ENCODE results near the gene RNF225. TPM values are rescaled to one million over a fixed set of nuclear protein-coding genes. Genes with fewer than 3 reads are reported as not detected.
"Not testable (repeated sequence)": the region's sequence is repeated elsewhere in the genome, so short reads cannot be mapped to it uniquely, and the experiment has no call there.

Gene RNF225
- 0.98 TPM for total RNA-seq

- H3K9me3 ChIP-seq = no peaks in the 10 kb centered on the region
- intact Hi-C loops (cut with DNase I) = no loop called here
- TF ChIP-seq POLR2A (IDR thresholded peaks at IDR 0.05) = no peak
- no peak for TF ChIP-seq CTCF (IDR thresholded peaks at IDR 0.05)
- TF ChIP-seq POLR2AphosphoS5 (IDR thresholded peaks at IDR 0.05; ENCODE audit: insufficient read depth in 1 of 2, low read depth in 1 of 2) = peak in 1 of 2 donors; percentile 60
- peak within 1 kb of the TSS; percentile 26 to 39 for H3K4me3 ChIP-seq
- H3K36me3 ChIP-seq = peaks cover 3 to 43% of the 10 kb centered on the region in 2 donors
- peak within 1 kb of the TSS; percentile 57 for H3K27ac ChIP-seq
- peaks cover 28% of the 10 kb centered on the region for H3K4me1 ChIP-seq
- H3K27me3 ChIP-seq = no peaks in the 10 kb centered on the region
- no peak for DNase-seq (ENCODE audit: extremely low spot score in 2 of 2)
Observed at GRCh38 chr19:58395220-58395978, at the start of gene RNF225. RNF225 (plus strand) TSS chr19:58395656; CDS start chr19:58396090, 434 bp downstream.

DNA sequence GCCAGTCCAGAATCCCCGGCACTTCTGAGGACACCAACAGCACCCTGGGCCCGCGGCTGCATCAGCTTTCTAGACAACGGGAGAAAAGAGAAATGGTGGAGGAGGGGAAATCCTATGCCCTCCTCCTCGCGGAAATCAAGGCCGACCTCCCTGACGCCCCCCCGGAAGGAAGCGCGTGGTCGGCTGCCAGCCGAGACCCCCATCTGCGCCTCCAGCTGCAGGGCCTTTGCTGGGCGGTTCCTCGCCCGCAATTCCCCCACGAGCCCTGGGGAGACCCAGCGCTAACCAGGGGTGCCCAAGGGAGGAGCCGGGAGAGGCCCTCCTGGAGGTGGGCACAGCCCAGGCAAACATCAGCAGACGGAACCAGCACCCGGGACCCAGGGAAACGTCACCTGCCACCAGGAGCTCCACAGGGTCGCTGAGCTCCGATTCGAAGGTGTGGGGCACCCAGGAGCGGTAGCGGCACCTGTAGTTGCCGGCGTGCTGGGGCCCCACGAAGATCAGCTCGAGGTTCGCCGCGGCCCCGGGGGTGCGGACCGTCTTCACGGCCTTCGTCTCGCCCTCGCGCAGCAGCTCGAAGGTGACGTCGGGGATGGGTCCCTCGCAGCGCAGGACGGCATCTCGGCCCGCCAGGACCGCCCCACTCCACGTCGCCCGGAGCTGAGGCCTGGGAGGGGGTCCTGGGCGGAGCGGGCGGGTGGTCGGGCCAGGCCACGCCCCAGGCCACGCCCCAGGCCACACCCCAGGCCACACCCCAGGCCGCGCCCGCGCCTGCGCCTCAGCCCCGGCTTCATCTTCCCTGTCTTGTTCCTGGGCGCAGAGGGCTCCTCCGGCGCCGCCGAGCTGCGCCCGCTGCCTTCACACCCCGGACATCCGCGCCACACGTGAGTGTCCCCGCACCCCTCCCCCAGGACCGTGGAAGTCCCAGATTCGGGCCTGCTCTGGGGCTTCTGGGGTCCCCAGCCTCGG is 48.2 kb upstream of the RNF225 start:
- Histone ChIP-seq H3K9me3 (no peaks in the 10 kb centered on the region), H3K27ac (peak overlapping the region; percentile 60), H3K36me3 (no peaks in the 10 kb centered on the region), H3K4me1 (peaks cover 39% of the 10 kb centered on the region), H3K4me3 (peak overlapping the region; percentile 63 to 90), H3K27me3 (no peaks in the 10 kb centered on the region)
- intact Hi-C loops (cut with DNase I) = no loop called here
- TF ChIP-seq POLR2AphosphoS5 (IDR thresholded peaks at IDR 0.05; ENCODE audit: insufficient read depth in 1 of 2, low read depth in 1 of 2) (peak in 1 of 2 donors; percentile 83), CTCF (IDR thresholded peaks at IDR 0.05) (no peak), POLR2A (IDR thresholded peaks at IDR 0.05) (peak in 1 of 2 donors; percentile 24)
- no peak for DNase-seq (ENCODE audit: extremely low spot score in 2 of 2)

DNA sequence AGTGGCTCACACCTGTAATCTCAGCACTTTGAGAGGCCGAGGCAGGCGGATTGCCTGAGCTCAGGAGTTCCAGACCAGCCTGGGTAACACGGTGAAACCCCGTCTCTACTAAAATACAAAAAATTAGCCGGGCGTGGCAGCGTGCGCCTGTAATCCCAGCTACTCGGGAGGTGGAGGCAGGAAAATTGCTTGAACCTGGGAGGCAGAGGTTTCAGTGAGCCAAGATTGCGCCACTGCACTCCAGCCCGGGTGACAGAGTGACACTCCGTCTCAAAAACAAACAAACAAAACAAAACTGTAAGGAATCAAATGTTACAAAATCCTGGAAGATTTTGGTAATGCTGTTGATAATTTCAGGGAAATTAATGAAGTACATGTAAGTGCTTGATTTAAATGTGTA is 47.4 kb upstream of the RNF225 start:
- peak overlapping the region; percentile 60 for H3K27ac ChIP-seq
- intact Hi-C loops (cut with DNase I) = not testable (repeated sequence)

DNA sequence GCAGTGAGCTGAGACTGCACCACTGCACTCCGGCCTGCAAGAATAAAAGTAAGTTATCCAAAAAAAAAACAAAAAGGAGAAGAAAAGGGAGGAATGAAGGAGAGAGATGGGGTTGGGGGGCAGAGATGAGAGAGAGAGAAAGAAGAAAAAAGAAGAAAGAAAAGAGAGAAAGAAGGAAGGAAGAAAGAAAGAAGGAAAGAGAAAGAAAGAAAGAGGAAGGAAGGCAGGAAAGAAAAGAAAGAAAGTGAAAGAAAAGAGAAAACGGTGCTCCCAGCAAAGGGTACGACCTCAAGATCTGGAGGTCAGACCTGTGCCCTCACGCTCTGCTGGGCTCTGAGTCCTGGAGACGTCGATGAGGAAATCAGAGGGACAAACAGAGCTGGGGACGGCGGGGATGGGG is 45.9 kb upstream of the RNF225 start:
- Histone ChIP-seq H3K4me1 (peaks cover 39% of the 10 kb centered on the region), H3K27ac (no peak overlapping the region), H3K36me3 (no peaks in the 10 kb centered on the region), H3K4me3 (no peak overlapping the region), H3K27me3 (no peaks in the 10 kb centered on the region), H3K9me3 (no peaks in the 10 kb centered on the region)
- DNase-seq (ENCODE audit: extremely low spot score in 2 of 2) = no peak
- TF ChIP-seq POLR2AphosphoS5 (IDR thresholded peaks at IDR 0.05; ENCODE audit: insufficient read depth in 1 of 2, low read depth in 1 of 2) = no peak
- no peak for TF ChIP-seq POLR2A (IDR thresholded peaks at IDR 0.05)
- TF ChIP-seq CTCF (IDR thresholded peaks at IDR 0.05) = no peak
- intact Hi-C loops (cut with DNase I) = no loop called here

More for the DNA sequence above, 47.4 kb upstream of the RNF225 start:
- H3K4me1 ChIP-seq = peaks cover 39% of the 10 kb centered on the region
- DNase-seq (ENCODE audit: extremely low spot score in 2 of 2); H3K9me3 ChIP-seq; H3K36me3 ChIP-seq; H3K27me3 ChIP-seq: not testable (repeated sequence)
- H3K4me3 ChIP-seq = peak overlapping the region; percentile 63 to 90

- H3K4me1 ChIP-seq = peaks cover 39% of the 10 kb centered on the region
- no peak overlapping the region for H3K4me3 ChIP-seq
Observed at GRCh38 chr19:58350001-58350861, 45.2 kb upstream of the RNF225 start.

More at GRCh38 chr19:58350001-58350861, 45.2 kb upstream of the RNF225 start:
- TF ChIP-seq CTCF (IDR thresholded peaks at IDR 0.05) (no peak), POLR2AphosphoS5 (IDR thresholded peaks at IDR 0.05; ENCODE audit: insufficient read depth in 1 of 2, low read depth in 1 of 2) (no peak), POLR2A (IDR thresholded peaks at IDR 0.05) (no peak)
- intact Hi-C loops (cut with DNase I) = no loop called here
- DNase-seq (ENCODE audit: extremely low spot score in 2 of 2) = no peak
- Histone ChIP-seq H3K36me3 (no peaks in the 10 kb centered on the region), H3K9me3 (no peaks in the 10 kb centered on the region), H3K27me3 (no peaks in the 10 kb centered on the region), H3K27ac (no peak overlapping the region)
